AG09309 (cell line): ENCODE measurements around the gene ASB2.
A peak's percentile ranks its signal among the peaks of the same experiment; 100 is the strongest.

Experiments
- DNase-seq: peaks from one replicate; pipeline ENCODE4 v3.0.0-alpha.2; 2010; ENCODE audit warnings: low read depth
- H3K4me3 ChIP-seq: 2 replicates; pipeline ENCODE4 v1.5.1; 2011; ENCODE audit warnings: mild to moderate bottlenecking, low read depth, low read length, moderate library complexity; ENCODE audit not compliant: control insufficient read depth
- TF ChIP-seq, protein P1 (sequence below): IDR thresholded peaks from 2 replicates; pipeline ENCODE4 v1.5.1; 2011; ENCODE audit warnings: mild to moderate bottlenecking, low read depth, low read length, inconsistent platforms; ENCODE audit not compliant: insufficient read depth, control insufficient read depth; ENCODE audit errors: missing control alignments

Gene ASB2

DNA sequence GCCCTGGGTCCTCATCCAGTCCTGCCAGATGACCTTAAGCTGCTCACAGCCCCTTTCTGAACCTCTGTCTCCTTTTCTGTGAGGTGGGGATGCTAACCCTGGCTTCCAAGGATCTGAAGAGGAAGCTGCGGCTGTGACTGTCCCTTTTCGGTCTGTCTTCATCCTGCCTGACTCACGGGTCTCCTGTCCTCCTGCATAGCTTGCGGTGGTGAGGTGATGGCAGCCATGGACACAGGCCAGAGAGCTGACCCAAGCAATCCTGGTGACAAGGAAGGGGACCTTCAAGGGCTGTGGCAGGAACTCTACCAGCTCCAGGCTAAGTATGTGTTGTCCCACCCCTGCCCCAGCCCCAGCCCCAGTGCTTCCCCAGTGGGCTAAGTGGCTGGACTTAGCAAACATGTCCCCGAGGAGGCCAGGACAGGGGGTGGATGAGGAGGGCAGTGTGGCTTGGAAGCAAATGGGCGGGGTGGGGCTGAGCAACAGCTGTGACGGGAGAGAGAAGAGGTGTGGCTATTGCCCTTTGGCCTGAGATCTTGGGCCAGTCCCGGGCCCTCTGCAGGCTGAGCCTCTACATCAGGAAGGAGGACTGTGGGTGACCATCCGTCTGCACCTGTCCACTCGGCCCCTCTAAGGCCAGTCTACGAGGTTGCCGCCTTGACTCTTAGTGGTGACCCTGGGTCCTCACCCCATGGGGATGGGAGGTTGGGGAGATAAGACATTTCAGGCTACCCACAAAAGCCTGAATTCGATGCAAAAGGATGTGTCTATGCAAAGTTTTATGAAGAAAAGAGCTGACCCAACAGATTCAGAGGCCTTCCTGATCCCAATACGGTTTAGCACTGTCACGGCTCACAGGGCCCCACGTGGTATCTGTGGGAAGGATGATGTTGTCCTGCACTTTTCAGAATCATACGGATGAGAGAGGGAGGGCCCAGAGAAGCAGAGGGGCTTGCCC lies 21.8 kb upstream of the ASB2 start:
- no peak for DNase-seq
- TF ChIP-seq, protein P1, sequence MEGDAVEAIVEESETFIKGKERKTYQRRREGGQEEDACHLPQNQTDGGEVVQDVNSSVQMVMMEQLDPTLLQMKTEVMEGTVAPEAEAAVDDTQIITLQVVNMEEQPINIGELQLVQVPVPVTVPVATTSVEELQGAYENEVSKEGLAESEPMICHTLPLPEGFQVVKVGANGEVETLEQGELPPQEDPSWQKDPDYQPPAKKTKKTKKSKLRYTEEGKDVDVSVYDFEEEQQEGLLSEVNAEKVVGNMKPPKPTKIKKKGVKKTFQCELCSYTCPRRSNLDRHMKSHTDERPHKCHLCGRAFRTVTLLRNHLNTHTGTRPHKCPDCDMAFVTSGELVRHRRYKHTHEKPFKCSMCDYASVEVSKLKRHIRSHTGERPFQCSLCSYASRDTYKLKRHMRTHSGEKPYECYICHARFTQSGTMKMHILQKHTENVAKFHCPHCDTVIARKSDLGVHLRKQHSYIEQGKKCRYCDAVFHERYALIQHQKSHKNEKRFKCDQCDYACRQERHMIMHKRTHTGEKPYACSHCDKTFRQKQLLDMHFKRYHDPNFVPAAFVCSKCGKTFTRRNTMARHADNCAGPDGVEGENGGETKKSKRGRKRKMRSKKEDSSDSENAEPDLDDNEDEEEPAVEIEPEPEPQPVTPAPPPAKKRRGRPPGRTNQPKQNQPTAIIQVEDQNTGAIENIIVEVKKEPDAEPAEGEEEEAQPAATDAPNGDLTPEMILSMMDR: no peak
- H3K4me3 ChIP-seq: no peak overlapping the region

DNA sequence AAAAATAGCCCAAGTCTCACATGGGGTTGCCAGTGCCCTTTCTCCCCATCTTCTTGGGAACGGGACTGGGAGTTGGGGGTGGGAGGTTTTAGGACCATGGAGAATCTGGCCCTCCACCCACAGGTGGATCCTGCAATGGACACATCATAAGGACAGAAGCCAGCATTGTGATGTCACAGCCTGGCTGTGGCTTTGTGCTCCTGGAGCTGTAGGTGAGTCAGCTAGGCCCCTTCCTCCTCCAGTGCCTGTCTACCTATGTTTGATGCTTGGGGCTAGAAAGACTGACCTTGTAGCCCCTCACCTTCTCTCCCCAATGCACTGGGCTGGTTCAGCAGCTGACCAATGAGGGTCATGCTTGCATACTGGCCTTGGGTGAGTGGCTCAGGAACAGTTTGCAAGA lies 20.7 kb upstream of the ASB2 start, which contains the start of gene CCDC197:
Gene CCDC197 (plus strand): TSS at position 220 of the 400 bp plus-strand sequence. CDS start 831 bp downstream, outside the sequence.
- TF ChIP-seq, protein P1: no peak
- no peak for DNase-seq
- H3K4me3 ChIP-seq: no peak within 1 kb of the TSS

DNA sequence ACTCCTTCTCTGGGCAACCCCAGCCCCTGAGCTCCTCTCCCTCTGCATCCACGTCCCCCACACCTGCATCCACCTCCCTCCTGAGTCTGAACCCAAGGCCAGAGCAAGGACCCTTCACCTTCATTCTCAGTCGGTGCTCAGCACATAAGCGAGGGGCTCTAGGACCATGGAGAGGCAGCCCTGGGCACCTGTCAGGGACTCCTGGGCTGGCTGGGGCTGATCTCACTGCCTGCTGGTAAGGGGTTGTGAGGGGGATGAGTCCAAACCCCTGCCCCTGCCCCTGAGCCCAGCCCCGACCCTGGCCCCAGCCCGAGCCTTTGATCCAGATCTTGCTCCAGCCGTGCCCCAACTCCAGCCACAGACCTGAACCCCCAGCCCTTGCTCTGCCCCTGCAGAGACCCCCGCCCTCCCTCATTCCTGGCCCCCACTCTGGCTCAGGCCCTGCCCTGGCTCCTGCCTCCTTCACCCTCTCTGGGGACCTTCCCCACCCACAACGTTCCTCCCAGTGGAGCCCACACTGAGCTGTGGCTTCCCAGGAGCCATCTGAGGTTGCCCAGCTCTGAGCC lies 19.8 kb upstream of the ASB2 start:
- no peak for DNase-seq
- TF ChIP-seq, protein P1: no peak
- H3K4me3 ChIP-seq: no peak overlapping the region

DNA sequence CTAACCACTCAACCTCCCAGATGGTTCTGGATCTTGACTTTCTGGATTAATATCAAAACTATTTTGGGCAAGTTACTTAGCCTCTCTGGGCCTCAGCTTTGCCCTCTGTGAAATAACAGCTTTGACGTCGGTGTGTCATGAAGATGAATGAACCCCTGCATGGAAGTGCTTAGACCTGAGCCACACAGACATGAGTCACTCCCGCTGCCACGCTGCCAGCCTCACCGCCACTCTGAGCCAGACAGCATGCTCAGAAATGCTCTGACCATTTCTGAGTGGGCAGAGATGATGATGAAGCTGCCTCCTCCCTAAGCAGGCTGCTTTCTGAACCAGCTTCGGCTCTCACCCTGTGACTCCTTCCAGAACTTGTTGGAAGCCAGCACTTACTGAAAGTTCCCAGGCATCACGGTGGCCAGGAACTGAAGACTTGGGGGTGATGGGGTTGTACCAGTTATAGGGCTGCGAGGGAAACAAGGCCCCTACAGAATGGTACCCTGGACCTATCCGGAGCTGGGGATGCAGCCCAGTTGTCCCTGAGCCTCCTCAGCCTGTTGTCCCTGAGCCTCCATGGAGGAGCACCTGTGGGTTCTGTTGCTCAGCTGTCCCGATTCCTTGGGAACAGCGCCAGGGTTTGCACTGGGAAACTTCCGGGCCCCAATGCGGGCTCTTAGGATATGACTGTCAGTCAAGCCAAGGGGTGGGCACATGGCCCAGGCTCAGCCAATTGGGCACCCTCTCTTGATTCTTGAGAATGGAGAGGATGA lies 18.7 kb upstream of the ASB2 start:
- DNase-seq: peak; percentile 73
- no peak overlapping the region for H3K4me3 ChIP-seq
- TF ChIP-seq, protein P1: no peak

DNA sequence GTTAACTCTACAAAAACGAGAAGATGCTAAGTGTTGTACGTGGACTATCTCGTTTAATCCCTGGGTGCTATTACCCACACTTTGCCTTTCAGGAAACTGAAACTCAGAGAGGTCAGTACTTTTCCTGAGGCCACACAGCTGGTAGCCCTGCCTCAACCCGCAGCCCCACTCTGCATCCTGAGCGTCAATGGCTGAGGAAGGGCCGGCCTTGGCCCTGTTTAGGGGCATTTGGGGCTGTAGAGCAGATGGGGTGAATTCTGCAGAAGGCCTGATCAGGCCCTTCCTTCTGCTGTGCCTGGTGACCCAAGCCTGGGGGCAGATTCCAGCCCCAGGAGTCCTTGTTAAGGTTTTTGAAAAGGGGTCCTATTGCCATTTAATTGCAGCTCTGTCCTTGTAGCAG lies 17.0 kb upstream of the ASB2 start:
- no peak for DNase-seq
- H3K4me3 ChIP-seq: no peak overlapping the region
- TF ChIP-seq, protein P1: no peak

DNA sequence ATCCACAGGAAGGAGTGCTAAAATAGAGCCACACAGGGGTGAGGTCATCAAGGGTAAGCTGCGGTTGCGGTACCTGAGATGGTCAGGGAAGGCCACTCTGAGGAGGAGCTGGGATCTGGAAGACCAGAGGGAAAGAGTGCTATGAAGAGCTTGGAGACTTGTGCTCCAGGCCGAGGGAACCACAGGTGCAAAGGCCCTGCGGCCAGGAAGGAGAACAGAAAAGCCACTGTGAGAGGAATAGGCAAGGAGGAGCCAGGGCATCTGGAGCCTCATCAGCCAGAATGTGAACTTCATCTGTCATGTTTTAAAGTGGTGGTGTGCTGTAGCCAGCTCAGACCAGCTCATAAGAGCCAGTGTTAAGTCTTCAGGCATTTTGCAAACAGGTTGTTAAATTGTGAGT lies 15.3 kb upstream of the ASB2 start:
- DNase-seq: no peak
- no peak overlapping the region for H3K4me3 ChIP-seq
- TF ChIP-seq, protein P1: no peak
